HEK293 (cell line): Measurements from ENCODE around the gene C2orf42.
A peak's percentile ranks its signal among the peaks of the same experiment; 100 is the strongest.

ENCODE experiments used
- CTCF ChIA-PET: fragments of 350-600 bp; formaldehyde crosslinking; extraction: SDS; loops from one replicate; lab custom pipeline; 2021; ENCODE audit warnings: antibody characterized with exemption; lab: Yijun Ruan, JAX
- POLR2A ChIA-PET: fragments of 300-600 bp; formaldehyde crosslinking; extraction: SDS; loops from one replicate; lab custom pipeline; 2020; ENCODE audit warnings: antibody characterized with exemption, inconsistent platforms; lab: Yijun Ruan, JAX
- H3K27ac ChIP-seq: fragments of 200-500 bp; sonication (Bioruptor generic); 2 replicates; pipeline ENCODE4 v1.5.1; 2014; ENCODE audit warnings: low read depth, low read length, control low read depth, inconsistent platforms; ENCODE audit errors: extremely low read depth
- H3K36me3 ChIP-seq, 2 experiments: fragments of 200-500 bp in 1 of 2; sonication (Bioruptor generic) in 1 of 2; 1 replicate in 1 of 2; 2 replicates in 1 of 2; pipeline ENCODE4 v1.5.1; 2014 to 2017; ENCODE audit warnings: inconsistent platforms in 2 of 2, low read length in 2 of 2; ENCODE audit not compliant: control insufficient read depth in 2 of 2, insufficient read depth in 1 of 2
- H3K4me1 ChIP-seq: fragments of 200-500 bp; sonication (Bioruptor generic); 2 replicates; pipeline ENCODE4 v1.5.1; 2014; ENCODE audit warnings: mild to moderate bottlenecking, low read length, inconsistent platforms; ENCODE audit not compliant: control insufficient read depth, insufficient read depth
- H3K4me3 ChIP-seq: 2 replicates; pipeline ENCODE4 v1.5.1; 2011; ENCODE audit warnings: low read depth, mild to moderate bottlenecking, control low read depth, low read length, moderate library complexity
- H3K9me3 ChIP-seq: fragments of 200-500 bp; sonication (Bioruptor generic); 2 replicates; pipeline ENCODE4 v1.5.1; 2014; ENCODE audit warnings: low read depth, low read length, inconsistent platforms; ENCODE audit not compliant: control insufficient read depth, insufficient read depth
- BCL11A ChIP-seq: fragments of 450-650 bp; formaldehyde crosslinking; IDR thresholded peaks from 2 replicates; pipeline ENCODE4 v1.5.1; 2016; ENCODE audit warnings: low read depth, missing biosample characterization, missing genetic modification characterization
- GLIS1 ChIP-seq: fragments of 450-650 bp; formaldehyde crosslinking; IDR thresholded peaks from 2 replicates; pipeline ENCODE4 v1.5.1; 2016; ENCODE audit warnings: missing biosample characterization, missing genetic modification characterization
- KLF1 ChIP-seq: fragments of 450-650 bp; formaldehyde crosslinking; IDR thresholded peaks from 2 replicates; pipeline ENCODE4 v1.5.1; 2016; ENCODE audit warnings: missing biosample characterization, missing genetic modification characterization
- SP3 ChIP-seq: fragments of 450-650 bp; formaldehyde crosslinking; IDR thresholded peaks from 2 replicates; pipeline ENCODE4 v1.5.1; 2016; ENCODE audit warnings: missing biosample characterization, missing genetic modification characterization
- YY2 ChIP-seq: fragments of 450-650 bp; formaldehyde crosslinking; IDR thresholded peaks from 2 replicates; pipeline ENCODE4 v1.5.1; 2016; ENCODE audit warnings: missing biosample characterization, missing genetic modification characterization
- ZBTB20 ChIP-seq: fragments of 450-650 bp; formaldehyde crosslinking; IDR thresholded peaks from 2 replicates; pipeline ENCODE4 v1.5.1; 2016; ENCODE audit warnings: missing biosample characterization, missing genetic modification characterization
- ZBTB8A ChIP-seq: fragments of 450-650 bp; formaldehyde crosslinking; IDR thresholded peaks from 2 replicates; pipeline ENCODE4 v1.5.1; 2016; ENCODE audit warnings: missing biosample characterization, missing genetic modification characterization
- ZNF138 ChIP-seq: fragments of 450-650 bp; formaldehyde crosslinking; IDR thresholded peaks from 2 replicates; pipeline ENCODE4 v1.5.1; 2016; ENCODE audit warnings: missing biosample characterization, missing genetic modification characterization, borderline replicate concordance
- ZNF341 ChIP-seq: fragments of 450-650 bp; formaldehyde crosslinking; IDR thresholded peaks from 2 replicates; pipeline ENCODE4; 2016; ENCODE audit warnings: low read depth, missing biosample characterization, missing genetic modification characterization
- ZNF354C ChIP-seq: fragments of 450-650 bp; formaldehyde crosslinking; IDR thresholded peaks from 2 replicates; pipeline ENCODE4 v1.5.1; 2016; ENCODE audit warnings: missing biosample characterization, missing genetic modification characterization, low read depth, borderline replicate concordance
- ZNF37A ChIP-seq: fragments of 450-650 bp; IDR thresholded peaks from 2 replicates; pipeline ENCODE4 v1.5.1; 2018; ENCODE audit warnings: missing biosample characterization, missing genetic modification characterization
- ZNF423 ChIP-seq: fragments of 450-650 bp; formaldehyde crosslinking; IDR thresholded peaks from 2 replicates; pipeline ENCODE4 v1.5.1; 2016; ENCODE audit warnings: missing biosample characterization, missing genetic modification characterization
- ZNF549 ChIP-seq: fragments of 450-650 bp; IDR thresholded peaks from 2 replicates; pipeline ENCODE4 v1.5.1; 2018; ENCODE audit warnings: missing biosample characterization, missing genetic modification characterization, mild to moderate bottlenecking, inconsistent platforms, moderate library complexity
- ZNF555 ChIP-seq: fragments of 450-650 bp; formaldehyde crosslinking; conservative IDR thresholded peaks from 2 replicates; pipeline ENCODE4 v1.5.1; 2017; ENCODE audit warnings: missing biosample characterization, mild to moderate bottlenecking, missing genetic modification characterization, inconsistent platforms
- ZNF596 ChIP-seq: fragments of 450-650 bp; IDR thresholded peaks from 2 replicates; pipeline ENCODE4 v1.5.0; 2018; ENCODE audit warnings: missing biosample characterization, mild to moderate bottlenecking, missing genetic modification characterization, moderate library complexity
- ZNF701 ChIP-seq: fragments of 450-650 bp; formaldehyde crosslinking; IDR thresholded peaks from 2 replicates; pipeline ENCODE4 v1.5.1; 2016; ENCODE audit warnings: missing biosample characterization, missing genetic modification characterization
- TF ChIP-seq, protein P1 (sequence below): fragments of 450-650 bp; formaldehyde crosslinking; IDR thresholded peaks from 2 replicates; pipeline ENCODE4 v1.5.1; 2016; ENCODE audit warnings: missing biosample characterization, missing genetic modification characterization
- TF ChIP-seq, protein P2 (sequence below): fragments of 450-650 bp; formaldehyde crosslinking; IDR thresholded peaks from 2 replicates; pipeline ENCODE4 v1.5.1; 2016; ENCODE audit warnings: missing biosample characterization, missing genetic modification characterization
- TF ChIP-seq, protein P3 (sequence below): fragments of 450-650 bp; formaldehyde crosslinking; IDR thresholded peaks from 2 replicates; pipeline ENCODE4 v1.5.1; 2016; ENCODE audit warnings: missing biosample characterization, missing genetic modification characterization
- TF ChIP-seq, protein P4 (sequence below): fragments of 450-650 bp; formaldehyde crosslinking; IDR thresholded peaks from 2 replicates; pipeline ENCODE4 v1.5.1; 2016; ENCODE audit warnings: missing biosample characterization, missing genetic modification characterization
- TF ChIP-seq, protein P5 (sequence below): fragments of 450-650 bp; formaldehyde crosslinking; IDR thresholded peaks from 2 replicates; pipeline ENCODE4 v1.5.1; 2017; ENCODE audit warnings: missing biosample characterization, missing genetic modification characterization

C2orf42 gene

DNA sequence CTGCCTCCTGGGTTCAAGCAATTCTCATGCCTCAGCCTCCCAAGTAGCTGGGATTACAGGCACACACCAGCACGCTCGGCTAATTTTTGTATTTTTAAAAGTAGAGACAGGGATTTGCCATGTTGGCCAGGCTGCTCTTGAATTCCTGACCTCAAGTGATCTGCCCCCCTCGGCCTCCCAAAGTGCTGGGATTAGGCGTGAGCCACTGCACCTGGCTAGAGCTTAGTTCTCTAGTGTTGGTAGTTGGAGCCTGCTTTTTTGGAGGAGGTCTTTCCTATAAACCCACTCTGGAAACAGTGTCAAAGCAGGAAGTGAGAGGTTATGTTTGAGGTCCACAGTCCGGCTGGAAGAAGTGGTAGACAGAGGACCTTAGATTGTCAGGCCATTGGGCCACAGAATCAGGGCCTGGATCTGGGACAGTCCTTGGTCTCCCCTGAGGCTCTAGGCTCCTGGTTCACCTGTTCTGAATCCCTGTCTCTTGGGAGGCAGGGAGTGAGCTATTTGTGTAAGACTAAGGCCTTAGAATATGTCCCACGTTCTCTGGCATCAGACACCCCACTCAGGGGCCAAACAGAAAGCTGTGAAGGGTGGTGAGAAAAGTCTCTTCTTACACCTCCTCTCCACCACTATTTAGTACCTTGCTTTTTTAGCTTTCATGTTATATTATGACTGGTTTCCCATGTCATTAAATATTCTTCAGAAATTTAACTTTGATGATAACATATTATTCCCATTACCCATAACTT, 69.0 kb downstream of the C2orf42 start:
- no peak overlapping the region for H3K4me3 ChIP-seq
- H3K36me3 ChIP-seq, result no peaks in the 10 kb centered on the region
- H3K4me1 ChIP-seq, result peaks cover 9% of the 10 kb centered on the region
- no peaks in the 10 kb centered on the region for H3K9me3 ChIP-seq
- H3K27ac ChIP-seq, result peak overlapping the region; percentile 29; the same call in 1 of the 2 replicates
- TF ChIP-seq GLIS1, result peak; percentile 50
- TF ChIP-seq ZNF549 (tag by site-specific recombination), result no peak
- ChIA-PET POLR2A (interaction anchor here (0.9 to 2.2 kb wide), 4 partner anchors 8 to 207 kb away, joined by 3 to 11 read pairs (median 6); partner anchors contain the start of gene MXD1), CTCF (interaction anchor here (0.6 to 1.7 kb wide), 2 partner anchors 11 to 18 kb away, joined by 3 to 4 read pairs; no protein-coding TSS in a partner anchor)

DNA sequence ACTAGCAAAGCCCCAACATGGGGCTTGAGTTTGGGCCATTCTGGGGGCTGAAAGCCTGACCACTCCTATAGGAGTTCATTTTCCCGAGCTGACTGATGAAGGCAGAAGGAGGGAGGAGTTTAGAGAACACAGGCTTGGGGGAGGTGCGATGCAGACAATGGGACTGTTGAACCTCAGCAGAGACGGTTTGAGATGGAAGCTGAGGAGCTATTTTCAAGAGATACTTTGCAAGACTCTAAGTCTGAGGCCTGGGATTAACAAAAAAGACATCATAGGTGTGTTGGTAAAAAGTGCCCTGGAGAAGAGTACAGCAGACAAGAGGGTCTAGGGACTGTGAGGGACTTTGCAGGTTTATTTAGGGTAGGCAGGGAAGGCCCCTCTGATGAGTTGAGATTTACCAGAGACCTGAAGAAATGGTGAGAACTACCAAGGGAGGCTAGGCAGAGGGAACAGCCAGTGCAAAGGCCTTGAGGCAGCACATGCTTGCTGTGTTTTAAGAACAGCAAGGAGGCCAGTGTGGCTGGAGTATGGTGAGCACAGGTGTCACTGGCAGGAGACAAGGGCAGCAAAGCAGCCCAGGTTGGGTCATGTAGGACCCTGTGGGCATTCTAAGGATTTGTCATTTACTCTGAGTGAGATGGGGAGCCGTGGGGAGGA, 71.9 kb downstream of the C2orf42 start:
- ChIA-PET POLR2A (interaction anchor here (1.0 to 1.2 kb wide), 2 partner anchors 10 to 32 kb away, joined by 4 read pairs; no protein-coding TSS in a partner anchor), CTCF (no interaction called here)
- no peak overlapping the region for H3K4me3 ChIP-seq
- H3K4me1 ChIP-seq, result peaks cover 9% of the 10 kb centered on the region
- H3K36me3 ChIP-seq, result no peaks in the 10 kb centered on the region
- H3K9me3 ChIP-seq, result no peaks in the 10 kb centered on the region
- H3K27ac ChIP-seq, result peak overlapping the region; percentile 25; the same call in 1 of the 2 replicates
- TF ChIP-seq, protein P1, sequence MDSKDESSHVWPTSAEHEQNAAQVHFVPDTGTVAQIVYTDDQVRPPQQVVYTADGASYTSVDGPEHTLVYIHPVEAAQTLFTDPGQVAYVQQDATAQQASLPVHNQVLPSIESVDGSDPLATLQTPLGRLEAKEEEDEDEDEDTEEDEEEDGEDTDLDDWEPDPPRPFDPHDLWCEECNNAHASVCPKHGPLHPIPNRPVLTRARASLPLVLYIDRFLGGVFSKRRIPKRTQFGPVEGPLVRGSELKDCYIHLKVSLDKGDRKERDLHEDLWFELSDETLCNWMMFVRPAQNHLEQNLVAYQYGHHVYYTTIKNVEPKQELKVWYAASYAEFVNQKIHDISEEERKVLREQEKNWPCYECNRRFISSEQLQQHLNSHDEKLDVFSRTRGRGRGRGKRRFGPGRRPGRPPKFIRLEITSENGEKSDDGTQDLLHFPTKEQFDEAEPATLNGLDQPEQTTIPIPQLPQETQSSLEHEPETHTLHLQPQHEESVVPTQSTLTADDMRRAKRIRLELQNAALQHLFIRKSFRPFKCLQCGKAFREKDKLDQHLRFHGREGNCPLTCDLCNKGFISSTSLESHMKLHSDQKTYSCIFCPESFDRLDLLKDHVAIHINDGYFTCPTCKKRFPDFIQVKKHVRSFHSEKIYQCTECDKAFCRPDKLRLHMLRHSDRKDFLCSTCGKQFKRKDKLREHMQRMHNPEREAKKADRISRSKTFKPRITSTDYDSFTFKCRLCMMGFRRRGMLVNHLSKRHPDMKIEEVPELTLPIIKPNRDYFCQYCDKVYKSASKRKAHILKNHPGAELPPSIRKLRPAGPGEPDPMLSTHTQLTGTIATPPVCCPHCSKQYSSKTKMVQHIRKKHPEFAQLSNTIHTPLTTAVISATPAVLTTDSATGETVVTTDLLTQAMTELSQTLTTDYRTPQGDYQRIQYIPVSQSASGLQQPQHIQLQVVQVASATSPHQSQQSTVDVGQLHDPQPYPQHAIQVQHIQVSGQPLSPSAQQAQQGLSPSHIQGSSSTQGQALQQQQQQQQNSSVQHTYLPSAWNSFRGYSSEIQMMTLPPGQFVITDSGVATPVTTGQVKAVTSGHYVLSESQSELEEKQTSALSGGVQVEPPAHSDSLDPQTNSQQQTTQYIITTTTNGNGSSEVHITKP, result peak; percentile 83
- TF ChIP-seq, protein P2, sequence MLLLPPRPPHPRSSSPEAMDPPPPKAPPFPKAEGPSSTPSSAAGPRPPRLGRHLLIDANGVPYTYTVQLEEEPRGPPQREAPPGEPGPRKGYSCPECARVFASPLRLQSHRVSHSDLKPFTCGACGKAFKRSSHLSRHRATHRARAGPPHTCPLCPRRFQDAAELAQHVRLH (tag by site-specific recombination), result no peak
- TF ChIP-seq, protein P3, sequence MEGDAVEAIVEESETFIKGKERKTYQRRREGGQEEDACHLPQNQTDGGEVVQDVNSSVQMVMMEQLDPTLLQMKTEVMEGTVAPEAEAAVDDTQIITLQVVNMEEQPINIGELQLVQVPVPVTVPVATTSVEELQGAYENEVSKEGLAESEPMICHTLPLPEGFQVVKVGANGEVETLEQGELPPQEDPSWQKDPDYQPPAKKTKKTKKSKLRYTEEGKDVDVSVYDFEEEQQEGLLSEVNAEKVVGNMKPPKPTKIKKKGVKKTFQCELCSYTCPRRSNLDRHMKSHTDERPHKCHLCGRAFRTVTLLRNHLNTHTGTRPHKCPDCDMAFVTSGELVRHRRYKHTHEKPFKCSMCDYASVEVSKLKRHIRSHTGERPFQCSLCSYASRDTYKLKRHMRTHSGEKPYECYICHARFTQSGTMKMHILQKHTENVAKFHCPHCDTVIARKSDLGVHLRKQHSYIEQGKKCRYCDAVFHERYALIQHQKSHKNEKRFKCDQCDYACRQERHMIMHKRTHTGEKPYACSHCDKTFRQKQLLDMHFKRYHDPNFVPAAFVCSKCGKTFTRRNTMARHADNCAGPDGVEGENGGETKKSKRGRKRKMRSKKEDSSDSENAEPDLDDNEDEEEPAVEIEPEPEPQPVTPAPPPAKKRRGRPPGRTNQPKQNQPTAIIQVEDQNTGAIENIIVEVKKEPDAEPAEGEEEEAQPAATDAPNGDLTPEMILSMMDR (tag by site-specific recombination), result no peak
- TF ChIP-seq YY2 (tag by site-specific recombination), result no peak
- TF ChIP-seq ZNF354C (tag by site-specific recombination), result no peak
- no peak for TF ChIP-seq KLF1 (tag by site-specific recombination)
- no peak for TF ChIP-seq ZNF37A (tag by site-specific recombination)
- no peak for TF ChIP-seq ZNF596 (tag by site-specific recombination)
- TF ChIP-seq, protein P4, sequence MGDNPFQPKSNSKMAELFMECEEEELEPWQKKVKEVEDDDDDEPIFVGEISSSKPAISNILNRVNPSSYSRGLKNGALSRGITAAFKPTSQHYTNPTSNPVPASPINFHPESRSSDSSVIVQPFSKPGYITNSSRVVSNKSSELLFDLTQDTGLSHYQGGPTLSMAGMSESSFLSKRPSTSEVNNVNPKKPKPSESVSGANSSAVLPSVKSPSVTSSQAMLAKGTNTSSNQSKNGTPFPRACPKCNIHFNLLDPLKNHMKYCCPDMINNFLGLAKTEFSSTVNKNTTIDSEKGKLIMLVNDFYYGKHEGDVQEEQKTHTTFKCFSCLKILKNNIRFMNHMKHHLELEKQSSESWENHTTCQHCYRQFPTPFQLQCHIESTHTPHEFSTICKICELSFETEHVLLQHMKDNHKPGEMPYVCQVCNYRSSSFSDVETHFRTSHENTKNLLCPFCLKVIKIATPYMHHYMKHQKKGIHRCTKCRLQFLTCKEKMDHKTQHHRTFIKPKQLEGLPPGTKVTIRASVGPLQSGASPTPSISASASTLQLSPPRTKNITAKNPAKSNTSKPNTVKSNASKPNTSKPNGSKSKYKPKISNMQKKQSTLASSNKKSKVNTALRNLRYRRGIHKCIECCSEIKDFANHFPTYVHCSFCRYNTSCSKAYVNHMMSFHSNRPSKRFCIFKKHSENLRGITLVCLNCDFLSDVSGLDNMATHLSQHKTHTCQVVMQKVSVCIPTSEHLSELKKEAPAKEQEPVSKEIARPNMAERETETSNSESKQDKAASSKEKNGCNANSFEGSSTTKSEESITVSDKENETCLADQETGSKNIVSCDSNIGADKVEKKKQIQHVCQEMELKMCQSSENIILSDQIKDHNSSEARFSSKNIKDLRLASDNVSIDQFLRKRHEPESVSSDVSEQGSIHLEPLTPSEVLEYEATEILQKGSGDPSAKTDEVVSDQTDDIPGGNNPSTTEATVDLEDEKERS (tag by site-specific recombination), result no peak
- TF ChIP-seq ZNF701 (tag by site-specific recombination), result no peak
- TF ChIP-seq ZNF138 (tag by site-specific recombination), result no peak
- TF ChIP-seq, protein P5, sequence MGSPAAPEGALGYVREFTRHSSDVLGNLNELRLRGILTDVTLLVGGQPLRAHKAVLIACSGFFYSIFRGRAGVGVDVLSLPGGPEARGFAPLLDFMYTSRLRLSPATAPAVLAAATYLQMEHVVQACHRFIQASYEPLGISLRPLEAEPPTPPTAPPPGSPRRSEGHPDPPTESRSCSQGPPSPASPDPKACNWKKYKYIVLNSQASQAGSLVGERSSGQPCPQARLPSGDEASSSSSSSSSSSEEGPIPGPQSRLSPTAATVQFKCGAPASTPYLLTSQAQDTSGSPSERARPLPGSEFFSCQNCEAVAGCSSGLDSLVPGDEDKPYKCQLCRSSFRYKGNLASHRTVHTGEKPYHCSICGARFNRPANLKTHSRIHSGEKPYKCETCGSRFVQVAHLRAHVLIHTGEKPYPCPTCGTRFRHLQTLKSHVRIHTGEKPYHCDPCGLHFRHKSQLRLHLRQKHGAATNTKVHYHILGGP (tag by site-specific recombination), result no peak
- TF ChIP-seq ZNF423, result no peak
- TF ChIP-seq ZNF341 (tag by site-specific recombination), result peak; percentile 57
- no peak for TF ChIP-seq ZBTB20 (tag by site-specific recombination)
- TF ChIP-seq SP3 (tag by site-specific recombination), result peak; percentile 15; the same call in 1 of the 2 replicates
- no peak for TF ChIP-seq BCL11A
- no peak for TF ChIP-seq ZBTB8A (tag by site-specific recombination)
- TF ChIP-seq ZNF555 (tag by site-specific recombination), result no peak
